Loucy (cell line): Measurements from ENCODE around the gene FAM131C.

Source experiments
- H2AFZ ChIP-seq: fragments of 200-600 bp; sonication (generic); 2 replicates; pipeline ENCODE4 v1.6.0; 2016; ENCODE audit warnings: antibody characterized with exemption, mild to moderate bottlenecking, low read length, moderate library complexity
- H3F3A ChIP-seq: fragments of 200-600 bp; 2 replicates; pipeline ENCODE4 v1.6.0; 2016; ENCODE audit warnings: antibody characterized with exemption, low read depth, mild to moderate bottlenecking
- H3K27me3 ChIP-seq: fragments of 200-600 bp; sonication (generic); 2 replicates; pipeline ENCODE4 v1.6.1; 2014; ENCODE audit warnings: low read length, mild to moderate bottlenecking; ENCODE audit not compliant: insufficient read depth, poor library complexity, severe bottlenecking
- H3K36me3 ChIP-seq: fragments of 200-600 bp; sonication (generic); 2 replicates; pipeline ENCODE4 v1.6.1; 2016; ENCODE audit warnings: low read length; ENCODE audit not compliant: insufficient read depth
- H3K4me1 ChIP-seq: fragments of 200-600 bp; sonication (generic); 2 replicates; pipeline ENCODE4 v1.5.1; 2014; ENCODE audit warnings: low read length, mild to moderate bottlenecking; ENCODE audit not compliant: insufficient read depth, poor library complexity, severe bottlenecking
- H3K4me2 ChIP-seq: fragments of 200-600 bp; sonication (generic); 2 replicates; pipeline ENCODE4 v1.6.0; 2014; ENCODE audit warnings: antibody characterized with exemption, low read length, low read depth, mild to moderate bottlenecking; ENCODE audit not compliant: poor library complexity, severe bottlenecking
- H3K4me3 ChIP-seq: fragments of 200-600 bp; sonication (generic); 2 replicates; pipeline ENCODE4 v1.5.1; 2014; ENCODE audit warnings: low read length, mild to moderate bottlenecking, mixed read lengths; ENCODE audit not compliant: poor library complexity, severe bottlenecking
- H3K79me2 ChIP-seq: fragments of 200-600 bp; sonication (generic); 2 replicates; pipeline ENCODE4 v1.6.1; 2014; ENCODE audit warnings: low read length; ENCODE audit not compliant: insufficient read depth
- H3K9ac ChIP-seq: fragments of 200-600 bp; sonication (generic); 2 replicates; pipeline ENCODE4 v1.6.0; 2014; ENCODE audit warnings: mild to moderate bottlenecking, low read depth, low read length, moderate library complexity; ENCODE audit not compliant: poor library complexity, severe bottlenecking
- H3K9me2 ChIP-seq: fragments of 200-600 bp; sonication (generic); replicated peaks from 2 replicates; pipeline ENCODE4 v1.6.1; 2016; ENCODE audit warnings: low read depth, low read length, mixed read lengths
- H3K9me3 ChIP-seq: fragments of 200-600 bp; sonication (generic); 2 replicates; pipeline ENCODE4 v1.6.1; 2014; ENCODE audit warnings: mild to moderate bottlenecking, antibody characterized with exemption, low read length, low read depth; ENCODE audit not compliant: insufficient read depth
- H4K20me1 ChIP-seq: fragments of 200-600 bp; sonication (generic); 2 replicates; pipeline ENCODE4 v1.6.0; 2014; ENCODE audit warnings: antibody characterized with exemption, low read length, mild to moderate bottlenecking; ENCODE audit not compliant: insufficient read depth, poor library complexity, severe bottlenecking
- EZH2phosphoT487 ChIP-seq: fragments of 200-600 bp; IDR thresholded peaks from 2 replicates; pipeline ENCODE4 v1.6.1; 2018; ENCODE audit warnings: antibody characterized with exemption, mild to moderate bottlenecking, moderate library complexity, borderline replicate concordance
- TF ChIP-seq, protein P1 (sequence below): fragments of 200-600 bp; sonication (generic); conservative IDR thresholded peaks from 2 replicates; pipeline ENCODE4 v1.5.1; 2014; ENCODE audit warnings: mild to moderate bottlenecking, antibody characterized with exemption, low read length

Gene FAM131C, protein sequence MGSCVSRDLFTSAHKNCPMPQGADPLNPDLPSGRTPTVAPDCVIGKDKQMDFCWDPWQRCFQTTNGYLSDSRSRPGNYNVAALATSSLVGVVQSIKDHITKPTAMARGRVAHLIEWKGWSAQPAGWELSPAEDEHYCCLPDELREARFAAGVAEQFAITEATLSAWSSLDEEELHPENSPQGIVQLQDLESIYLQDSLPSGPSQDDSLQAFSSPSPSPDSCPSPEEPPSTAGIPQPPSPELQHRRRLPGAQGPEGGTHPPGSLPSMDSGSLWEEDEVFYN

DNA sequence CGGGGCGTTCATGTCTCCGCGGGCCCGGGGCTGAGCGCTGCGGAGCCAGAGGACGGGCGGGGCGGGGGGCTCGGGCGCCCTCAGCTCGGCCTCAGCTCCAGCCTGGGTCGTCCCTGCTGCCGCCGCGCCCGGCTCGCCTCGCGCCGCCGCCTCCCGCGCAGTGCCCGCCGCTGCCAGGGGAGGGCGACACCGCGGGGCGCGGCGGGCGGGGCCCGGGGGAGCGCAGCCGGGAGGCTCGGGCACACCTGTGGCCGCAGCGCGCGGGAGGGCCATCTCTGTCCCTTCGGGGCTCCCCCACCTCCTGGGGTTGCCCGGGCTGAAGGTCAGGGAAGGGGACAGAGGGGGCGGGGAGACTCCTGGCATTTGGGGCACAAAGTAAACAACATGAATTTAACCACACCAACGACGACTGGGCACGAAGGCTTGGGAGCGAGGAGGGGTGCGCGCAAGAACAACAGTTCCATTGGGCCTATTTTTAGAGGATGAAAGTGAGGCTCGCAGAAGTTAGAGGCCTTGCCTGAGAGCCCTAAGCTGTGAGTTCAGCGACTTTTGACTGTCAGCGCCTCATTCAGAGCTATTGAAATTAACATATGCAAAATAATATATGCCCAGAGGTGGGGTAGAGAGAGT, at the start of gene FAM131C:
Gene FAM131C (minus strand): TSS at position 162 of the 630 bp plus-strand sequence. CDS start 209 bp downstream, outside the sequence.
- no peak within 1 kb of the TSS for H3K4me3 ChIP-seq
- H3K36me3 ChIP-seq: no peaks in the 10 kb centered on the region

DNA sequence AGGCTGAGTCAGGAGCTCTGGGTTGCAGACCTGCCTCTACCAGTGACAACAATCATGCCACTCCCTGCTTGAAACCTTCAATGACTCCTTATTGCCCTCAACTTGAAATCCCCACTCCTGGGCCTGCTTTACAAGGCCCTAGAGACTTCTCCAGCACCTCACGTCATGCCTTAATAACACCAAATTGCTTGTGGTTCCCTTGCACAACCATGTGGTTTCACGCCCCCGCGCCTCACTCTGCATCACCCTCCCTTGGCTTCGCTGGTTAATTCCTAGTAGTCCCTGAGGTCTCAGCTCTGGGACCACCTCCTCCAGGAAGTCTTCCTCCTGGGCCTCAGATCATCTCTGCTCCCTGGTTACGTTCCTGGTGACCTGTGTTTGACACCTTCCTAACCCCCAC, 49.5 kb upstream of the FAM131C start:
- Histone ChIP-seq H3K36me3 (no peaks in the 10 kb centered on the region), H3K4me2 (no peak overlapping the region), H4K20me1 (no peaks in the 10 kb centered on the region), H3K4me3 (no peak overlapping the region), H3K9ac (no peak overlapping the region), H3K9me3 (no peaks in the 10 kb centered on the region), H2AFZ (no peak overlapping the region), H3K4me1 (no peaks in the 10 kb centered on the region), H3K27me3 (no peaks in the 10 kb centered on the region), H3F3A (no peaks in the 10 kb centered on the region), H3K79me2 (no peaks in the 10 kb centered on the region), H3K9me2 (no peaks in the 10 kb centered on the region)
- TF ChIP-seq EZH2phosphoT487: no peak
- TF ChIP-seq, protein P1, sequence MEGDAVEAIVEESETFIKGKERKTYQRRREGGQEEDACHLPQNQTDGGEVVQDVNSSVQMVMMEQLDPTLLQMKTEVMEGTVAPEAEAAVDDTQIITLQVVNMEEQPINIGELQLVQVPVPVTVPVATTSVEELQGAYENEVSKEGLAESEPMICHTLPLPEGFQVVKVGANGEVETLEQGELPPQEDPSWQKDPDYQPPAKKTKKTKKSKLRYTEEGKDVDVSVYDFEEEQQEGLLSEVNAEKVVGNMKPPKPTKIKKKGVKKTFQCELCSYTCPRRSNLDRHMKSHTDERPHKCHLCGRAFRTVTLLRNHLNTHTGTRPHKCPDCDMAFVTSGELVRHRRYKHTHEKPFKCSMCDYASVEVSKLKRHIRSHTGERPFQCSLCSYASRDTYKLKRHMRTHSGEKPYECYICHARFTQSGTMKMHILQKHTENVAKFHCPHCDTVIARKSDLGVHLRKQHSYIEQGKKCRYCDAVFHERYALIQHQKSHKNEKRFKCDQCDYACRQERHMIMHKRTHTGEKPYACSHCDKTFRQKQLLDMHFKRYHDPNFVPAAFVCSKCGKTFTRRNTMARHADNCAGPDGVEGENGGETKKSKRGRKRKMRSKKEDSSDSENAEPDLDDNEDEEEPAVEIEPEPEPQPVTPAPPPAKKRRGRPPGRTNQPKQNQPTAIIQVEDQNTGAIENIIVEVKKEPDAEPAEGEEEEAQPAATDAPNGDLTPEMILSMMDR: no peak

More for the DNA sequence above, at the start of gene FAM131C:
- TF ChIP-seq, protein P1: no peak
- TF ChIP-seq EZH2phosphoT487: no peak
- Histone ChIP-seq H3K79me2 (no peaks in the 10 kb centered on the region), H3K4me1 (peaks cover 4% of the 10 kb centered on the region), H3K9me2 (no peaks in the 10 kb centered on the region), H3F3A (no peaks in the 10 kb centered on the region), H3K27me3 (no peaks in the 10 kb centered on the region), H3K9me3 (no peaks in the 10 kb centered on the region), H3K4me2 (no peak within 1 kb of the TSS), H4K20me1 (no peaks in the 10 kb centered on the region), H2AFZ (no peak within 1 kb of the TSS), H3K9ac (no peak within 1 kb of the TSS)

DNA sequence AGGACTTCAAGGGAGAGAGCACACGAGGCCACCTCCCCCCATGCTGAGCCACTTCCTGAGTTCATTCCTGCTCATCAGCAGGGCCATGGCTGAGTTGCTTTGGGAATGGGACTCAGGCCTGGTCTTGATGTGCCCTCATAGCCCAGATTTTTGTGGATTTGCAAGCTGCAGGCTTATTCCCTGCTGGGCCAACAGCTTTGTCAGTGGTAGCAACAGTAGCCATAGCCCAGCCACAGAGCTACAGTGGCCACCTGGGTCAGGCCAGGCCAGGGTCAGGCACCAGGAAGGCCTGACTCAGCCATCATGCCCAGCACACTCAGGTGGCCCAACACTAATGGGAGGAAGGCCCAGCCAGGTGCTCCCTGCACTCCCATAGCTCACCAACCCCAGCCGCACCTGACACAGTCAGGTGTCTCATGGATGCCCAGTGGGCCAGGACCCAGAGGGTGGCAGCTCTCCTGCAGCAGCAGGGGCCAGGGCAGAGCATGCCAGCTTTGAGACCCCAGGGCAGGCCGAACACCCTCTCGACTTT, 49.0 kb upstream of the FAM131C start:
- TF ChIP-seq, protein P1: no peak
- TF ChIP-seq EZH2phosphoT487: no peak
- H3F3A ChIP-seq: no peaks in the 10 kb centered on the region
- H4K20me1 ChIP-seq: no peaks in the 10 kb centered on the region
- no peak overlapping the region for H2AFZ ChIP-seq
- H3K36me3 ChIP-seq: no peaks in the 10 kb centered on the region
- H3K79me2 ChIP-seq: no peaks in the 10 kb centered on the region
- H3K4me1 ChIP-seq: no peaks in the 10 kb centered on the region
- no peaks in the 10 kb centered on the region for H3K27me3 ChIP-seq
- no peak overlapping the region for H3K4me2 ChIP-seq
- H3K4me3 ChIP-seq: no peak overlapping the region
- H3K9me3 ChIP-seq: no peaks in the 10 kb centered on the region
- H3K9ac ChIP-seq: no peak overlapping the region
- H3K9me2 ChIP-seq: no peaks in the 10 kb centered on the region
